Epithelial cell of esophagus (primary cell): Measurements from ENCODE around the gene CHST8.
"Not testable (repeated sequence)": the region's sequence is repeated elsewhere in the genome, so short reads cannot be mapped to it uniquely, and the experiment has no call there.

Source experiments
- DNase-seq: peaks from one replicate; pipeline ENCODE4 v3.0.0; 2010; ENCODE audit warnings: low read depth
- H3K4me3 ChIP-seq: 2 replicates; pipeline ENCODE4 v1.5.1; 2011; ENCODE audit warnings: mild to moderate bottlenecking, low read length, control low read depth
- CTCF ChIP-seq: IDR thresholded peaks from 2 replicates; pipeline ENCODE4 v1.5.1; 2011; ENCODE audit warnings: low read depth, mild to moderate bottlenecking, low read length, control low read depth, inconsistent platforms; ENCODE audit not compliant: insufficient read depth; ENCODE audit errors: missing control alignments

CHST8 gene

GRCh38 chr19:33587150-33587549, 34.6 kb upstream of the CHST8 start:
- TF ChIP-seq CTCF, result no peak
- no peak for DNase-seq
- no peak overlapping the region for H3K4me3 ChIP-seq

- H3K4me3 ChIP-seq, result no peak overlapping the region
- no peak for TF ChIP-seq CTCF
- no peak for DNase-seq
Measured at GRCh38 chr19:33590224-33590623, 31.5 kb upstream of the CHST8 start.

GRCh38 chr19:33595783-33596182, 26.0 kb upstream of the CHST8 start:
- DNase-seq, result no peak
- H3K4me3 ChIP-seq, result no peak overlapping the region
- TF ChIP-seq CTCF, result no peak

GRCh38 chr19:33601583-33601982, 20.2 kb upstream of the CHST8 start:
- TF ChIP-seq CTCF, result no peak
- no peak overlapping the region for H3K4me3 ChIP-seq
- no peak for DNase-seq

GRCh38 chr19:33602576-33603204, 19.1 kb upstream of the CHST8 start:
- TF ChIP-seq CTCF, result no peak
- no peak for DNase-seq
- no peak overlapping the region for H3K4me3 ChIP-seq

- TF ChIP-seq CTCF, result no peak
- H3K4me3 ChIP-seq, result no peak overlapping the region
- peak; percentile 35 for DNase-seq
Measured at GRCh38 chr19:33603377-33603776, 18.4 kb upstream of the CHST8 start.

- H3K4me3 ChIP-seq, result no peak overlapping the region
- DNase-seq, result no peak
- no peak for TF ChIP-seq CTCF
Measured at GRCh38 chr19:33604651-33605050, 17.1 kb upstream of the CHST8 start.

- H3K4me3 ChIP-seq, DNase-seq: not testable (repeated sequence)
Measured at GRCh38 chr19:33605803-33606295, 15.9 kb upstream of the CHST8 start.
